ENCODE measurements around the gene IL23R.

DNA sequence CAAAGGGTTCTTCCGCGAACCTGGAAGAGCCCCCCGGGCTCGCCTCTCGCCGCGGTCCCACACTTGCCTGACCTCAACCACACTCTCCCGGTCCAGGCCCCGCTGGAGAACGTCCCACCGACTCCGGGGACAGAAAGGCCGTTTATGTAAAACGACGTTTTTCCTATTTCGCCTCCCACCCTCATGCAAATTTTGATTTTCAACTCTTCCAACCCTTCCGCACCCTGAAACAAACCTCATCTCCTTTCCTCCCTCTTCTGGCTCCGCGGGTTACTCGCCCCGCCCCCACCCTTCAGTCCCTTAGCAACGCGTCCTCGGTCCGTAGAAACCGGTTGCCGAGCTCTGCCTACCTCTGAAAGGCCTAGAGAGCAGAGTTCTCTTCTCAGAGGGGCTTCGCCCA, 31.6 kb upstream of the IL23R start, which contains the start of gene C1orf141:
- TF ChIP-seq CEBPB (IDR thresholded peaks at IDR 0.05; ENCODE audit: low read depth, low read length) (no peak), CBX5 (IDR thresholded peaks at IDR 0.05; ENCODE audit: low read depth, low read length) (no peak), RBBP5 (IDR thresholded peaks at IDR 0.05; ENCODE audit: borderline replicate concordance, low read depth, low read length) (no peak), POLR2AphosphoS5 (IDR thresholded peaks at IDR 0.05; ENCODE audit: low read depth, low read length) (no peak)
- TF ChIP-seq, protein P1, sequence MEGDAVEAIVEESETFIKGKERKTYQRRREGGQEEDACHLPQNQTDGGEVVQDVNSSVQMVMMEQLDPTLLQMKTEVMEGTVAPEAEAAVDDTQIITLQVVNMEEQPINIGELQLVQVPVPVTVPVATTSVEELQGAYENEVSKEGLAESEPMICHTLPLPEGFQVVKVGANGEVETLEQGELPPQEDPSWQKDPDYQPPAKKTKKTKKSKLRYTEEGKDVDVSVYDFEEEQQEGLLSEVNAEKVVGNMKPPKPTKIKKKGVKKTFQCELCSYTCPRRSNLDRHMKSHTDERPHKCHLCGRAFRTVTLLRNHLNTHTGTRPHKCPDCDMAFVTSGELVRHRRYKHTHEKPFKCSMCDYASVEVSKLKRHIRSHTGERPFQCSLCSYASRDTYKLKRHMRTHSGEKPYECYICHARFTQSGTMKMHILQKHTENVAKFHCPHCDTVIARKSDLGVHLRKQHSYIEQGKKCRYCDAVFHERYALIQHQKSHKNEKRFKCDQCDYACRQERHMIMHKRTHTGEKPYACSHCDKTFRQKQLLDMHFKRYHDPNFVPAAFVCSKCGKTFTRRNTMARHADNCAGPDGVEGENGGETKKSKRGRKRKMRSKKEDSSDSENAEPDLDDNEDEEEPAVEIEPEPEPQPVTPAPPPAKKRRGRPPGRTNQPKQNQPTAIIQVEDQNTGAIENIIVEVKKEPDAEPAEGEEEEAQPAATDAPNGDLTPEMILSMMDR (IDR thresholded peaks at IDR 0.05; ENCODE audit: control extremely low read depth in 1 of 3, insufficient read depth in 1 of 3, low read depth in 1 of 3, low read length in 3 of 3) = no peak
- TF ChIP-seq, protein P2, sequence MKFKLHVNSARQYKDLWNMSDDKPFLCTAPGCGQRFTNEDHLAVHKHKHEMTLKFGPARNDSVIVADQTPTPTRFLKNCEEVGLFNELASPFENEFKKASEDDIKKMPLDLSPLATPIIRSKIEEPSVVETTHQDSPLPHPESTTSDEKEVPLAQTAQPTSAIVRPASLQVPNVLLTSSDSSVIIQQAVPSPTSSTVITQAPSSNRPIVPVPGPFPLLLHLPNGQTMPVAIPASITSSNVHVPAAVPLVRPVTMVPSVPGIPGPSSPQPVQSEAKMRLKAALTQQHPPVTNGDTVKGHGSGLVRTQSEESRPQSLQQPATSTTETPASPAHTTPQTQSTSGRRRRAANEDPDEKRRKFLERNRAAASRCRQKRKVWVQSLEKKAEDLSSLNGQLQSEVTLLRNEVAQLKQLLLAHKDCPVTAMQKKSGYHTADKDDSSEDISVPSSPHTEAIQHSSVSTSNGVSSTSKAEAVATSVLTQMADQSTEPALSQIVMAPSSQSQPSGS (IDR thresholded peaks at IDR 0.05; ENCODE audit: low read length) = no peak
- TF ChIP-seq, protein P3, sequence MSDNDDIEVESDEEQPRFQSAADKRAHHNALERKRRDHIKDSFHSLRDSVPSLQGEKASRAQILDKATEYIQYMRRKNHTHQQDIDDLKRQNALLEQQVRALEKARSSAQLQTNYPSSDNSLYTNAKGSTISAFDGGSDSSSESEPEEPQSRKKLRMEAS (IDR thresholded peaks at IDR 0.05) = no peak

Measured in H1 (cell line).